PFSK-1 (cell line): ENCODE data around the gene CPLANE2.

Experiments
- FOXP2 ChIP-seq: optimal IDR thresholded peaks from 2 replicates; pipeline ENCODE3; 2011; ENCODE audit warnings: borderline replicate concordance, control low read depth, inconsistent platforms; ENCODE audit not compliant: insufficient read depth; ENCODE audit errors: extremely low read length, extremely low read depth
- POLR2AphosphoS5 ChIP-seq: IDR thresholded peaks from 2 replicates; pipeline ENCODE4 v1.6.1; 2012; ENCODE audit warnings: low read depth, mild to moderate bottlenecking, control low read depth, low read length, moderate library complexity
- SIN3A ChIP-seq: IDR thresholded peaks from 2 replicates; pipeline ENCODE4 v1.6.1; 2012; ENCODE audit warnings: mild to moderate bottlenecking, low read length, moderate library complexity, borderline replicate concordance; ENCODE audit not compliant: insufficient read depth
- TAF1 ChIP-seq: IDR thresholded peaks from 2 replicates; pipeline ENCODE4 v1.6.1; 2012; ENCODE audit warnings: low read length, control low read depth, borderline replicate concordance; ENCODE audit not compliant: insufficient read depth
- TF ChIP-seq, protein P1 (sequence below), 2 experiments: IDR thresholded peaks; 2 replicates each; pipeline versions ENCODE4 v1.6.1 to v1.8.0; 2011 to 2012; ENCODE audit warnings: low read depth in 2 of 2, low read length in 2 of 2, control low read depth in 1 of 2, inconsistent platforms in 1 of 2, mild to moderate bottlenecking in 1 of 2, moderate library complexity in 1 of 2; ENCODE audit not compliant: insufficient read depth in 1 of 2

DNA sequence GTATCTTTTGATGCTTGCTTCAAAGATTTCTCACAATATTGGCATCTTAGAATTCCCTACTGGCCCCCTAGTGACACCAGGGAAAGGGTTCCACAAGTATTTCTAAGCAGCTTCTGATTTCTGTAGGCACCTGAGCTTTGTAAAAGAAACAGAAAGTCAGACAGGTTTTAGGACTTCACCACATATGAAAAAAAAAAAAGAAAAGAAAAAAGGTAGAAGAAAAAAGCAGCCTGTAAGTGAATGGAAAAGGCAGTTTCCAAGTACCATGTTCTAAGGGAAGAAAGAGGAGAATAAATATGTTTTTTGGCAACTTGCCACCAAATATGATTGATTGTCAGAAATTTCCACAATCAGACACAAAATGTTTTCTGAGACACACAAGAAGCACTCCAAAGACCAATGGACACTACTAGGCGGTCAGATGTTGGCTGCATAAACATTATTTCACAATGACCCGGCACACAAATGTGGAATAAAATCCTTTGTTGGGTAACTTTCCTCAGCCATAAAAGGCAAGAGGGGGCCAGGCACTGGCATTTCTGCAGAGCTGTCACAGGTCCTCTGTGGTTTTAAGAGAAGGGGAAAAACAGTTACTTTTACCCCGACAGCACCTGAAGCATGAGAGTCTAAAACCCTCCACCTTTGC lies 12.7 kb upstream of the CPLANE2 start:
- TF ChIP-seq TAF1, result no peak
- TF ChIP-seq SIN3A, result no peak
- TF ChIP-seq, protein P1, sequence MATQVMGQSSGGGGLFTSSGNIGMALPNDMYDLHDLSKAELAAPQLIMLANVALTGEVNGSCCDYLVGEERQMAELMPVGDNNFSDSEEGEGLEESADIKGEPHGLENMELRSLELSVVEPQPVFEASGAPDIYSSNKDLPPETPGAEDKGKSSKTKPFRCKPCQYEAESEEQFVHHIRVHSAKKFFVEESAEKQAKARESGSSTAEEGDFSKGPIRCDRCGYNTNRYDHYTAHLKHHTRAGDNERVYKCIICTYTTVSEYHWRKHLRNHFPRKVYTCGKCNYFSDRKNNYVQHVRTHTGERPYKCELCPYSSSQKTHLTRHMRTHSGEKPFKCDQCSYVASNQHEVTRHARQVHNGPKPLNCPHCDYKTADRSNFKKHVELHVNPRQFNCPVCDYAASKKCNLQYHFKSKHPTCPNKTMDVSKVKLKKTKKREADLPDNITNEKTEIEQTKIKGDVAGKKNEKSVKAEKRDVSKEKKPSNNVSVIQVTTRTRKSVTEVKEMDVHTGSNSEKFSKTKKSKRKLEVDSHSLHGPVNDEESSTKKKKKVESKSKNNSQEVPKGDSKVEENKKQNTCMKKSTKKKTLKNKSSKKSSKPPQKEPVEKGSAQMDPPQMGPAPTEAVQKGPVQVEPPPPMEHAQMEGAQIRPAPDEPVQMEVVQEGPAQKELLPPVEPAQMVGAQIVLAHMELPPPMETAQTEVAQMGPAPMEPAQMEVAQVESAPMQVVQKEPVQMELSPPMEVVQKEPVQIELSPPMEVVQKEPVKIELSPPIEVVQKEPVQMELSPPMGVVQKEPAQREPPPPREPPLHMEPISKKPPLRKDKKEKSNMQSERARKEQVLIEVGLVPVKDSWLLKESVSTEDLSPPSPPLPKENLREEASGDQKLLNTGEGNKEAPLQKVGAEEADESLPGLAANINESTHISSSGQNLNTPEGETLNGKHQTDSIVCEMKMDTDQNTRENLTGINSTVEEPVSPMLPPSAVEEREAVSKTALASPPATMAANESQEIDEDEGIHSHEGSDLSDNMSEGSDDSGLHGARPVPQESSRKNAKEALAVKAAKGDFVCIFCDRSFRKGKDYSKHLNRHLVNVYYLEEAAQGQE (IDR thresholded peaks at IDR 0.05; ENCODE audit: insufficient read depth in 1 of 2, low read depth in 2 of 2, low read length in 2 of 2), result no peak
- TF ChIP-seq FOXP2, result no peak
- TF ChIP-seq POLR2AphosphoS5, result no peak
